Adipocyte (in vitro differentiated cells): ENCODE results near the gene TTC27.

ENCODE experiments used
- DNase-seq: peaks from one replicate; pipeline ENCODE4 v3.0.0-alpha.2; 2015; ENCODE audit warnings: low read depth
- H3K27me3 ChIP-seq: replicated peaks from 2 replicates; pipeline ENCODE4 v1.7.0; 2013; ENCODE audit warnings: mild to moderate bottlenecking, low read length, moderate library complexity; ENCODE audit not compliant: control insufficient read depth, insufficient read depth
- H3K36me3 ChIP-seq: 2 replicates; pipeline ENCODE4 v1.7.0; 2013; ENCODE audit warnings: low read length, mild to moderate bottlenecking, moderate library complexity; ENCODE audit not compliant: control insufficient read depth, insufficient read depth, severe bottlenecking
- H3K4me1 ChIP-seq: 2 replicates; pipeline ENCODE4 v1.7.0; 2013; ENCODE audit warnings: mild to moderate bottlenecking, low read length, moderate library complexity; ENCODE audit not compliant: control insufficient read depth, insufficient read depth
- H3K4me3 ChIP-seq: 2 replicates; pipeline ENCODE4 v1.7.0; 2013; ENCODE audit warnings: mild to moderate bottlenecking, low read length, moderate library complexity
- H3K9ac ChIP-seq: 2 replicates; pipeline ENCODE4 v1.7.0; 2013; ENCODE audit warnings: mild to moderate bottlenecking, low read length, moderate library complexity
- H3K9me3 ChIP-seq: 2 replicates; pipeline ENCODE4 v1.7.0; 2013; ENCODE audit warnings: mild to moderate bottlenecking, low read length, moderate library complexity; ENCODE audit not compliant: control insufficient read depth

The TTC27 gene

DNA sequence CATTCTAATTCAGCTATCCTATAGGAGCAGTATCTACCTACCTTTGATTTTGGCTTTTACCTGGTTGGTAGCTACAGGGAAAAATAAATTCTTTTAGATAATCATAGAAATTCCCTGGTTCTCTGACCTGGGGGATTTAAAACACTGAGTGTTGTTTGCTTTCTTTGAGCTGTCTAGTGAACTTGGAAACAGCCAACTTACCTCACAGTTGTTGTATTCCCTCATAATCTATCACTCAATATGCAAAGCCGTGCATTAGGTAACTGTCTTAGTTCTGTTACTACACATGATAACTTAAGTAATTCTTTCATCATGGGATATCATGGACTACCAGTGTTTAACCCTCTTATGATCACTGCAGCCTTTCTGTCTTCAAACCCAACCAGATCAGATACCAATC lies 127.8 kb downstream of the TTC27 start:
- Histone ChIP-seq H3K4me1 (peaks cover 17% of the 10 kb centered on the region), H3K36me3 (peaks cover 10% of the 10 kb centered on the region), H3K9me3 (no peaks in the 10 kb centered on the region), H3K4me3 (no peak overlapping the region), H3K27me3 (no peaks in the 10 kb centered on the region), H3K9ac (no peak overlapping the region)
- DNase-seq, result no peak

DNA sequence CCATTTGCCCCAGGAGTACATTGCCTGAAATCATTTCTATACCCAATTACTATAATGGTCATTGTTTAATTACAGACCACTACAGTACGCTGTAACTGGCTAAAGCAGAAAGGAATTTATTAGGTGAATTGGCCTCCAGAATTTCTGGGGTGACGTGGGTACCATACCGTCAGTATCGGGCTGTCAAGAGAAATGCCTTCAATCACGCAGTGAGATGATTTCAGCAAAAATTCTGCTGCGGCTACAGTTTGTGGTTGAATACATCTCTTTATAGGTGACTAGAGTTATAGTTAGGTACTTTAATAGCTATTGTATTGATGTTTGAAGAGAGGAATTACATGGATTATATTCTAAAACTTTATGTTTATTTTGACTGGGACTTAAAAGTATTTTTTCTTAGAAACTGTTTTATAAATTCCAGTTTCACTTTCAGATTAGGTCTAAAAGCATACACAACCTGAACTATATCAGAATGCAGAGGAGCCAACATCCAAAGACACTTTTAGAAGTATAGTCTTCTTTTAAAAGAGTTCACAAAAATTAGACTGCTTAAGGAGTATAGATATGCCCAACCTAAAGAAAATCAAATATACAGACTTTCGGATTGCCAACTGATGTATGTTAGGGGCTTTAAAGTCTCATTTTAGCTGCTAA lies 128.4 kb downstream of the TTC27 start:
- H3K27me3 ChIP-seq, result no peaks in the 10 kb centered on the region
- no peak for DNase-seq
- peaks cover 17% of the 10 kb centered on the region for H3K4me1 ChIP-seq
- H3K9ac ChIP-seq, result no peak overlapping the region
- H3K4me3 ChIP-seq, result no peak overlapping the region
- H3K9me3 ChIP-seq, result no peaks in the 10 kb centered on the region
- peaks cover 15% of the 10 kb centered on the region for H3K36me3 ChIP-seq

- Histone ChIP-seq H3K9ac (no peak overlapping the region), H3K36me3 (peaks cover 18% of the 10 kb centered on the region), H3K27me3 (no peaks in the 10 kb centered on the region), H3K4me1 (peaks cover 5% of the 10 kb centered on the region), H3K4me3 (peak overlapping the region; percentile 56), H3K9me3 (no peaks in the 10 kb centered on the region)
- no peak for DNase-seq
These were observed 130.4 kb downstream of the TTC27 start for GRCh38 chr2:32758232-32758631.

- H3K9me3 ChIP-seq, result no peaks in the 10 kb centered on the region
- H3K4me3 ChIP-seq, result no peak overlapping the region
- H3K9ac ChIP-seq, result no peak overlapping the region
- H3K27me3 ChIP-seq, result no peaks in the 10 kb centered on the region
- H3K36me3 ChIP-seq, result peaks cover 18% of the 10 kb centered on the region
- H3K4me1 ChIP-seq, result peaks cover 5% of the 10 kb centered on the region
- no peak for DNase-seq
These were observed 132.8 kb downstream of the TTC27 start for GRCh38 chr2:32760628-32761027.

- H3K4me1 ChIP-seq, result no peaks in the 10 kb centered on the region
- H3K9me3 ChIP-seq, result no peaks in the 10 kb centered on the region
- DNase-seq, result no peak
- H3K27me3 ChIP-seq, result no peaks in the 10 kb centered on the region
- H3K36me3 ChIP-seq, result no peaks in the 10 kb centered on the region
- H3K4me3 ChIP-seq, result no peak overlapping the region
- H3K9ac ChIP-seq, result no peak overlapping the region
These were observed 140.7 kb downstream of the TTC27 start for GRCh38 chr2:32768387-32769174.

DNA sequence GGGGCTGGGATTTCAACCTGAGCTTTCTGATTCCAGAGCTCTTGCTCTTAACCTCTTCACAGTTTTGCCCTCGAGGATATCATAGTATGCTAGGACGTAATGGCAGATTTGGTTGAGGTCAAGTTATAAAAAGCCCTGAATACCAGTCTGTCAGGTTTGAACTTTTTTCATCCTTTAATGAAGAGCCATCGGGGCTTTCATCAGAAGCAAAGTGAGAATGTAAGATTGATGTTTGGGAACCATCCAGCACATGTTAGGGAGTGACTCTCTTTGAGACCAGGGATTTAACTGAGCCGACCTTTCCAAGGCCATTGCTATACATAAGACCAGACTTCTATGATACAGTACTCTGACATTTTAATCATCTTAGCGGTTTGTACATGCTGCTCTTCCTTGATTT lies 142.5 kb downstream of the TTC27 start:
- no peak for DNase-seq
- H3K36me3 ChIP-seq, result no peaks in the 10 kb centered on the region
- H3K4me1 ChIP-seq, result no peaks in the 10 kb centered on the region

GRCh38 chr2:32772638-32773447 lies 145.0 kb downstream of the TTC27 start:
- Histone ChIP-seq H3K9me3 (no peaks in the 10 kb centered on the region), H3K27me3 (no peaks in the 10 kb centered on the region), H3K4me3 (no peak overlapping the region), H3K4me1 (no peaks in the 10 kb centered on the region), H3K36me3 (peaks cover 2% of the 10 kb centered on the region), H3K9ac (no peak overlapping the region)
- DNase-seq, result peak; percentile 86

More for the DNA sequence above, 142.5 kb downstream of the TTC27 start:
- Histone ChIP-seq H3K4me3 (no peak overlapping the region), H3K9ac (no peak overlapping the region), H3K27me3 (no peaks in the 10 kb centered on the region), H3K9me3 (no peaks in the 10 kb centered on the region)

GRCh38 chr2:32773448-32773808 lies 145.6 kb downstream of the TTC27 start:
- Histone ChIP-seq H3K4me3 (no peak overlapping the region), H3K9me3 (no peaks in the 10 kb centered on the region), H3K4me1 (no peaks in the 10 kb centered on the region), H3K9ac (no peak overlapping the region), H3K36me3 (peaks cover 5% of the 10 kb centered on the region), H3K27me3 (no peaks in the 10 kb centered on the region)
- no peak for DNase-seq

DNA sequence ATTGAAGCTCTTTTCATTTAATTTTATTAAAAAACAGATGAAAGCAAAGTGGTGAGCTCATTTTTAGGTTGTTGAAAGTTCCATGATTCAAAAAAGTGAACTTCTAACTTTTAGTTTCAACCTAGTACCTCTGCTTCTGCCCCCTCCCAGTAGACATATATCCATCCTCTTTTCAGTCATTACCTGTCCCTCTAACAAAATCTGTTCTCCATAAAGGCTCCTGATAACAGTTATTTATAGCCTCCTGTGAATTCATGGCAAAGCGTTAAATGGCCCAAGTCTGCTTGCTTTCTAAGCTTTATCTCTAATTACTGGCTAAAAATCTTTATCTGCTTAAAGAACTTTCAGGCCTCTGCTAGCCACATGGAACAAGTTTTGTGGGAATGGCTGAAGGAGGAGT lies 148.1 kb downstream of the TTC27 start:
- peaks cover 2% of the 10 kb centered on the region for H3K9me3 ChIP-seq
- H3K9ac ChIP-seq, result no peak overlapping the region
- no peak for DNase-seq
- peaks cover 10% of the 10 kb centered on the region for H3K36me3 ChIP-seq
- no peak overlapping the region for H3K4me3 ChIP-seq
- no peaks in the 10 kb centered on the region for H3K4me1 ChIP-seq
- H3K27me3 ChIP-seq, result no peaks in the 10 kb centered on the region

GRCh38 chr2:32777714-32778113 lies 149.9 kb downstream of the TTC27 start:
- no peak for DNase-seq
- no peaks in the 10 kb centered on the region for H3K27me3 ChIP-seq
- peaks cover 13% of the 10 kb centered on the region for H3K36me3 ChIP-seq
- H3K4me3 ChIP-seq, result no peak overlapping the region
- peaks cover 6% of the 10 kb centered on the region for H3K9me3 ChIP-seq
- H3K9ac ChIP-seq, result no peak overlapping the region
- H3K4me1 ChIP-seq, result no peaks in the 10 kb centered on the region

GRCh38 chr2:32780961-32781360 lies 153.1 kb downstream of the TTC27 start:
- Histone ChIP-seq H3K27me3 (no peaks in the 10 kb centered on the region), H3K36me3 (peaks cover 17% of the 10 kb centered on the region), H3K9ac (no peak overlapping the region), H3K4me3 (no peak overlapping the region), H3K4me1 (peaks cover 7% of the 10 kb centered on the region), H3K9me3 (peaks cover 9% of the 10 kb centered on the region)
- no peak for DNase-seq
